ENCODE data around the gene ZNF793. TPM values are rescaled to one million over a fixed set of nuclear protein-coding genes. Genes with fewer than 3 reads are reported as not detected.

ZNF793 gene
- total and polyA plus RNA-seq, 9 of the 15 experiments (the other 6 are each of a cell fraction or from before 2014, with no cell fraction given): 0.02 to 0.04 (median 0.03) TPM; not detected in 6

DNA sequence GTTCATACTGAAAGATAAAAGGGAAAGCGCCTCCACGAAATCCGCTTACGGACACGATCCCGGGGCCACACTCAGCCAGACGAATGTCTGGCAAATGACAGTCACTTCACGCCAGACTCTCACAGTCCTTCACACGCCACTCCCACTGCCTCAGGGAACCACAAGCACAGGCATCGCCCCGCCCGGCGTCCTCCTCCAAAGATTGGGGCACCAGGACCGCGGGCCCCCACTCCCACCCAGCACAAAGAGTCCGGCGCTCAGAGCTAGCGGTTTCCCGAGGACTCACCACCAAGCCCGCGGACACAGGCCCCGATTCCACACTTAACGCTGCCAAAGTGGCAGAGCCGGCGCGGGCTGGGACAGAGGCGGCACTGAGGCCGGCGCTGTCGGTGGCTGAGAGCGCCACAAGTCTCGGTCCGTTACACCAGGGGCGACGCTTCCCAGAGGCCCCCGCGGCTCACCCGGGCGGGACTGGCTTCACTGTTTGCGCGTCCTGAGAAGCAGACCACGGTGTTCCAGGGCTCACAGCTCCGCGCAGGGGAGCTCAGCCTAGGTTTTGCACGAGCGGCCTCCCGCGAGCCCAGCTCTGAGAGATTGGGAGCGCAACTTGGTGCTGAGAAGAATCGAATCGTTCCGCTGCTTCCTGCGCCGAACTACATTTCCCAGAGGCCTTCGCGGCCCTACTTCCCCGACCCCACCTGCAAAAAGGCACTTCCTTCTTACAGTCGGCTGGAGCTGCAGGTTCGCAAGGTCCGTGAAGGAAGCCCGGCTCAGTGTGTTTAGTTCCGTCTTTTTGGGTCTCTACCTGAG is 39.7 kb upstream of the ZNF793 start, which contains the start of gene ZNF569 (continued):
- TF ChIP-seq PATZ1 (CRISPR knock-in tag; IDR thresholded peaks at IDR 0.05; ENCODE audit: borderline replicate concordance) (no peak), SP2 (IDR thresholded peaks at IDR 0.05; ENCODE audit: extremely low read depth, low read depth, low read length, poor library complexity, severe bottlenecking) (no peak), ERF (CRISPR knock-in tag; IDR thresholded peaks at IDR 0.05) (no peak), ZSCAN32 (CRISPR knock-in tag; IDR thresholded peaks at IDR 0.05) (no peak), HDAC1 (IDR thresholded peaks at IDR 0.05) (peak in 1 of 2 experiments; percentile 47; a peak in 2 of 4 replicates), ZBTB2 (IDR thresholded peaks at IDR 0.05) (no peak), ZNF263 (CRISPR knock-in tag; IDR thresholded peaks at IDR 0.05; ENCODE audit: borderline replicate concordance) (no peak), ZNF561 (CRISPR knock-in tag; conservative IDR thresholded peaks at IDR 0.05) (no peak), ESRRA (IDR thresholded peaks at IDR 0.05; ENCODE audit: borderline replicate concordance, low read depth) (no peak), ZNF764 (CRISPR knock-in tag; IDR thresholded peaks at IDR 0.05; ENCODE audit: low read depth) (no peak), SAP30 (IDR thresholded peaks at IDR 0.05; ENCODE audit: borderline replicate concordance, insufficient read depth, low read depth, low read length, poor library complexity, severe bottlenecking) (no peak), MEF2D (tag; conservative IDR thresholded peaks at IDR 0.05; ENCODE audit: low read depth) (no peak), BHLHE40 (IDR thresholded peaks at IDR 0.05; ENCODE audit: low read length) (no peak), IRF9 (tag; IDR thresholded peaks at IDR 0.05) (no peak), POLR2B (IDR thresholded peaks at IDR 0.05; ENCODE audit: low read depth, partially characterized antibody) (no peak), PURB (CRISPR knock-in tag; IDR thresholded peaks at IDR 0.05; ENCODE audit: low read depth) (no peak), MBD2 (IDR thresholded peaks at IDR 0.05; ENCODE audit: borderline replicate concordance, low read depth) (peak; percentile 39; the same call in 1 of the 2 replicates), HNRNPH1 (optimal IDR thresholded peaks at IDR 0.05; ENCODE audit: low read depth, low read length) (no peak), CTBP1 (IDR thresholded peaks at IDR 0.05; ENCODE audit: borderline replicate concordance) (no peak; the same call in 1 of the 2 replicates), ZNF584 (CRISPR knock-in tag; IDR thresholded peaks at IDR 0.05; ENCODE audit: low read depth) (no peak), PHF20 (IDR thresholded peaks at IDR 0.05; ENCODE audit: partially characterized antibody) (peak; percentile 15), NFXL1 (CRISPR knock-in tag; IDR thresholded peaks at IDR 0.05) (no peak), TAF15 (IDR thresholded peaks at IDR 0.05; ENCODE audit: low read depth, low read length) (no peak), ETS2 (tag; IDR thresholded peaks at IDR 0.05; ENCODE audit: borderline replicate concordance, poor library complexity, severe bottlenecking) (no peak)

Data from K562 (cell line).